Caco-2 (cell line): ENCODE data around the gene FDXACB1. TPM values are rescaled to one million over a fixed set of nuclear protein-coding genes. Genes with fewer than 3 reads are reported as not detected.

Experiments
- BruUV-seq: library from RNA; stranded (reverse); fragments of 400-500 nt; replicated peaks from 2 replicates; lab custom pipeline; 2021; lab: Mats Ljungman, UMichigan
- CTCF ChIA-PET: fragments of 300-600 bp; sonication (Branson Sonifier 250); formaldehyde crosslinking; loops from one replicate; lab custom pipeline; 2022; ENCODE audit warnings: antibody characterized with exemption; lab: Charles Lee
- POLR2A ChIA-PET: fragments of 300-600 bp; sonication (Branson Sonifier 250); formaldehyde crosslinking; loops from one replicate; lab custom pipeline; 2022; ENCODE audit warnings: antibody characterized with exemption; lab: Charles Lee
- DNase-seq, 2 experiments: peaks; one replicate each; pipeline versions ENCODE4 v3.0.0 to v3.0.0-alpha.2; 2020 to 2022
- H3K27me3 ChIP-seq: replicated peaks from 2 replicates; pipeline ENCODE4 v1.6.0; 2011; ENCODE audit warnings: low read length; ENCODE audit not compliant: control insufficient read depth, insufficient read depth
- H3K36me3 ChIP-seq: 2 replicates; pipeline ENCODE4 v1.5.1; 2011; ENCODE audit warnings: low read length; ENCODE audit not compliant: control insufficient read depth, insufficient read depth
- H3K4me1 ChIP-seq: fragments of 250-450 bp; sonication (Bioruptor Pico); 2 replicates; pipeline ENCODE4 v1.5.1; 2020; ENCODE audit warnings: mild to moderate bottlenecking
- H3K4me3 ChIP-seq: 2 replicates; pipeline ENCODE4 v1.5.1; 2011; ENCODE audit warnings: low read depth, mild to moderate bottlenecking, control low read depth, low read length
- H3K9me3 ChIP-seq: fragments of 250-450 bp; sonication (Bioruptor Pico); 2 replicates; pipeline ENCODE4 v1.5.1; 2020; ENCODE audit warnings: mild to moderate bottlenecking, moderate library complexity
- H3K27ac Mint-ChIP-seq: one replicate; pipeline ENCODE4 v1.8.0; 2022; ENCODE audit warnings: mixed read lengths; ENCODE audit not compliant: unreplicated experiment
- H3K27me3 Mint-ChIP-seq: one replicate; pipeline ENCODE4 v1.8.0; 2022; ENCODE audit warnings: mixed read lengths; ENCODE audit not compliant: insufficient read depth, unreplicated experiment
- H3K36me3 Mint-ChIP-seq: one replicate; pipeline ENCODE4 v1.8.0; 2022; ENCODE audit warnings: mild to moderate bottlenecking, mixed read lengths; ENCODE audit not compliant: insufficient read depth, unreplicated experiment
- H3K4me1 Mint-ChIP-seq: one replicate; pipeline ENCODE4 v1.8.0; 2022; ENCODE audit warnings: low read depth, mixed read lengths; ENCODE audit not compliant: unreplicated experiment
- H3K4me3 Mint-ChIP-seq: one replicate; pipeline ENCODE4 v1.8.0; 2022; ENCODE audit warnings: mild to moderate bottlenecking, moderate library complexity, mixed read lengths; ENCODE audit not compliant: unreplicated experiment
- H3K9me3 Mint-ChIP-seq: one replicate; pipeline ENCODE4 v1.8.0; 2022; ENCODE audit warnings: mixed read lengths; ENCODE audit not compliant: unreplicated experiment
- intact Hi-C: fragments of 100-400 bp; cut with micrococcal nuclease; formaldehyde crosslinking; loops from one replicate; pipeline ENCODE4 v1.10.0; 2022; ENCODE audit not compliant: unreplicated experiment
- total RNA-seq: library from RNA; stranded (reverse); gene quantifications from 2 replicates; pipeline ENCODE4 v1.2.3, GENCODE V29; 2022
- TF ChIP-seq, protein P1 (sequence below), 2 experiments: fragments of 200-600 bp in 1 of 2; IDR thresholded peaks; 1 replicate in 1 of 2; 2 replicates in 1 of 2; pipeline versions ENCODE4 v1.5.1 to v1.8.0; 2011 to 2022; ENCODE audit warnings: antibody characterized with exemption in 1 of 2, control low read depth in 1 of 2, inconsistent platforms in 1 of 2, low read depth in 1 of 2, low read length in 1 of 2, mild to moderate bottlenecking in 1 of 2, moderate library complexity in 1 of 2; ENCODE audit not compliant: insufficient read depth in 1 of 2, severe bottlenecking in 1 of 2, unreplicated experiment in 1 of 2

FDXACB1 gene
- total RNA-seq, 1 experiment from 2014 or later: 4.7 TPM

DNA sequence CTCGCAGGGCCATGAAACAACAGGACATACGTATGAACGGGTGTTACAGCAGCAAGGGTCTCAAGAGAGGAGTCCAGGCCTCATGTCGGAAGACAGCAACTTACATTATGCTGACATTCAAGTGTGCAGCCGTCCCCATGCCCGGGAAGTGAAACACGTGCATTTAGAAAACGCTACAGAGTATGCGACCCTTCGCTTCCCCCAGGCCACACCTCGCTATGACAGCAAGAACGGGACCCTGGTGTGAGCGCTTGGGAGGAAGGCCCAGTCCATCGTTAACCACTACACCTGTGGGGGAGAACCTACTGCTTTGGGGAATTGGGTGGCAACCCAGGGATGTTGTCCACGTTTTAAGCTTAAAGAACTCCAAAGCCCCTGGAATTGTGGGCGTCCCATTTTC lies 47.0 kb upstream of the FDXACB1 start:
- Mint-ChIP-seq H3K27me3 (no peaks in the 10 kb centered on the region), H3K4me3 (peak overlapping the region; percentile 78), H3K4me1 (peaks cover 39% of the 10 kb centered on the region), H3K36me3 (peaks cover 14% of the 10 kb centered on the region), H3K9me3 (no peaks in the 10 kb centered on the region), H3K27ac (peak overlapping the region; percentile 96)
- TF ChIP-seq, protein P1, sequence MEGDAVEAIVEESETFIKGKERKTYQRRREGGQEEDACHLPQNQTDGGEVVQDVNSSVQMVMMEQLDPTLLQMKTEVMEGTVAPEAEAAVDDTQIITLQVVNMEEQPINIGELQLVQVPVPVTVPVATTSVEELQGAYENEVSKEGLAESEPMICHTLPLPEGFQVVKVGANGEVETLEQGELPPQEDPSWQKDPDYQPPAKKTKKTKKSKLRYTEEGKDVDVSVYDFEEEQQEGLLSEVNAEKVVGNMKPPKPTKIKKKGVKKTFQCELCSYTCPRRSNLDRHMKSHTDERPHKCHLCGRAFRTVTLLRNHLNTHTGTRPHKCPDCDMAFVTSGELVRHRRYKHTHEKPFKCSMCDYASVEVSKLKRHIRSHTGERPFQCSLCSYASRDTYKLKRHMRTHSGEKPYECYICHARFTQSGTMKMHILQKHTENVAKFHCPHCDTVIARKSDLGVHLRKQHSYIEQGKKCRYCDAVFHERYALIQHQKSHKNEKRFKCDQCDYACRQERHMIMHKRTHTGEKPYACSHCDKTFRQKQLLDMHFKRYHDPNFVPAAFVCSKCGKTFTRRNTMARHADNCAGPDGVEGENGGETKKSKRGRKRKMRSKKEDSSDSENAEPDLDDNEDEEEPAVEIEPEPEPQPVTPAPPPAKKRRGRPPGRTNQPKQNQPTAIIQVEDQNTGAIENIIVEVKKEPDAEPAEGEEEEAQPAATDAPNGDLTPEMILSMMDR (IDR thresholded peaks at IDR 0.05; ENCODE audit: insufficient read depth in 1 of 2, low read depth in 1 of 2, low read length in 1 of 2, severe bottlenecking in 1 of 2, unreplicated experiment in 1 of 2): no peak
- Histone ChIP-seq H3K9me3 (no peaks in the 10 kb centered on the region), H3K27me3 (no peaks in the 10 kb centered on the region), H3K36me3 (no peaks in the 10 kb centered on the region; the same call in 1 of the 2 replicates), H3K4me3 (no peak overlapping the region), H3K4me1 (peaks cover 21% of the 10 kb centered on the region)
- CTCF ChIA-PET: interaction anchor here (0.9 to 1.9 kb wide), 11 partner anchors 9 to 171 kb away, joined by 3 to 53 read pairs (median 7); partner anchors contain the start of genes ALG9, DIXDC1, SDHD and TIMM8B
- DNase-seq: no peak
- POLR2A ChIA-PET: interaction anchor here (0.6 to 1.9 kb wide), 6 partner anchors 7 to 1516 kb away, joined by 3 to 38 read pairs (median 12); partner anchors contain the start of genes ALG9, C11orf52, DLAT and SDHD
- intact Hi-C loops: loop anchor here (2.0 to 5.0 kb wide), 5 partner anchors 55 to 324 kb away; partner anchors contain the start of genes ALG9, DLAT, NKAPD1 and PIH1D2
- BruUV-seq: no TSS peak

DNA sequence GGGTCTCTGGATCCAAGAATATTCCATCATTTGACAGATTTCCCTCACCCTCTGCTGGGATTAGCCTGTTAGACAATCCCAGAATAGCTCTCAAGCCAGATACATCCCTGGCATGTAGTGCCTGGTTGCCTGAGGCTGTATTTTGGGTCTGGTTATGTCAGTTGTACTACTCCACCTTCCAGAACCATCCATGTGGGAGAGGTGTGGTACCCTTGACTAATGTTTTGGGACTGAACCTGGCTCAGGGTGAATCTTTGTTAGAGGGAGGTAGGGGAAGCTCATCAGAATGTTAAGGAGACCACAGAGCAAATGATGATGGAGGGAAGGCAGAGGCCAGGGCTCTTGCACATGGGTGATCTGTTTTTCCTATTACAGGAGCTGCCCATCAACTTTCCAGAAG lies 45.0 kb upstream of the FDXACB1 start:
- H3K9me3 Mint-ChIP-seq: no peaks in the 10 kb centered on the region
- H3K27me3 ChIP-seq: no peaks in the 10 kb centered on the region
- no TSS peak for BruUV-seq
- TF ChIP-seq, protein P1 (IDR thresholded peaks at IDR 0.05; ENCODE audit: insufficient read depth in 1 of 2, low read depth in 1 of 2, low read length in 1 of 2, severe bottlenecking in 1 of 2, unreplicated experiment in 1 of 2): no peak
- H3K36me3 Mint-ChIP-seq: peaks cover 14% of the 10 kb centered on the region
- H3K4me3 Mint-ChIP-seq: peak overlapping the region; percentile 16
- intact Hi-C loops: no loop called here
- H3K27me3 Mint-ChIP-seq: no peaks in the 10 kb centered on the region
- H3K36me3 ChIP-seq: no peaks in the 10 kb centered on the region; the same call in 1 of the 2 replicates
- POLR2A ChIA-PET: interaction anchor here (0.6 kb wide), 1 partner anchor 12 kb away, joined by 6 read pairs; no protein-coding TSS in a partner anchor
- DNase-seq: no peak
- H3K27ac Mint-ChIP-seq: peak overlapping the region; percentile 96
- H3K4me1 Mint-ChIP-seq: peaks cover 41% of the 10 kb centered on the region
- H3K9me3 ChIP-seq: no peaks in the 10 kb centered on the region
- H3K4me1 ChIP-seq: peaks cover 23% of the 10 kb centered on the region
- CTCF ChIA-PET: interaction anchor here (0.5 kb wide), 1 partner anchor 911 kb away, joined by 3 read pairs; no protein-coding TSS in a partner anchor
- H3K4me3 ChIP-seq: no peak overlapping the region

DNA sequence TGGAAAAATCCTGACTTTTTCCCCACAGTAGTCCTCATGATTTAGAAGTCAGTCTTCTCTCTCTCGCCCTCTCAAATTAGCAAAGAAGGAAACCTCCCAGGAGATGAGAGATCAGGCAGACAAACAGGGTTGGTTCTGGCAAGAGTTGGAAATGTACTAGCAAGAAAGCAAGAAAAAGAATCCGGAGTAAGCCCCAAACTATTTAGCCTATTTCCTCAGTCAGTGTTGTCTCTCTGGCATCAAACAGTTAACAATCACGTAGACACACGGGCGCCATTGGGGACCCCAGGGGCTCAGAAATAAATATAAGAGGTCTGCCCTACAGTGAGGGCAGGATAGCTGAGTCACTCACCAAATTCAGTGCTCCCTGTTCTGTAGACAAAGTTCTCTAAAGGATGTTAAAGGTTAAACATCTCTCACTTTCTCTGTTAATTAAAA lies 44.4 kb upstream of the FDXACB1 start:
- peak overlapping the region; percentile 96 for H3K27ac Mint-ChIP-seq
- TF ChIP-seq, protein P1 (IDR thresholded peaks at IDR 0.05; ENCODE audit: insufficient read depth in 1 of 2, low read depth in 1 of 2, low read length in 1 of 2, severe bottlenecking in 1 of 2, unreplicated experiment in 1 of 2): no peak
- no peaks in the 10 kb centered on the region for H3K27me3 ChIP-seq
- H3K27me3 Mint-ChIP-seq: no peaks in the 10 kb centered on the region
- peaks cover 44% of the 10 kb centered on the region for H3K4me1 Mint-ChIP-seq
- no peaks in the 10 kb centered on the region for H3K9me3 Mint-ChIP-seq
- H3K4me3 Mint-ChIP-seq: no peak overlapping the region
- H3K4me1 ChIP-seq: peaks cover 26% of the 10 kb centered on the region
- no peak overlapping the region for H3K4me3 ChIP-seq
- intact Hi-C loops: no loop called here
- peaks cover 14% of the 10 kb centered on the region for H3K36me3 Mint-ChIP-seq
- H3K36me3 ChIP-seq: no peaks in the 10 kb centered on the region; the same call in 1 of the 2 replicates
- no TSS peak for BruUV-seq
- CTCF ChIA-PET: interaction anchor here (0.5 kb wide), 1 partner anchor 910 kb away, joined by 3 read pairs; no protein-coding TSS in a partner anchor
- no peaks in the 10 kb centered on the region for H3K9me3 ChIP-seq
- DNase-seq: no peak
- POLR2A ChIA-PET: no interaction called here
